ENCODE data around the gene SLC2A9.

SLC2A9 gene

DNA sequence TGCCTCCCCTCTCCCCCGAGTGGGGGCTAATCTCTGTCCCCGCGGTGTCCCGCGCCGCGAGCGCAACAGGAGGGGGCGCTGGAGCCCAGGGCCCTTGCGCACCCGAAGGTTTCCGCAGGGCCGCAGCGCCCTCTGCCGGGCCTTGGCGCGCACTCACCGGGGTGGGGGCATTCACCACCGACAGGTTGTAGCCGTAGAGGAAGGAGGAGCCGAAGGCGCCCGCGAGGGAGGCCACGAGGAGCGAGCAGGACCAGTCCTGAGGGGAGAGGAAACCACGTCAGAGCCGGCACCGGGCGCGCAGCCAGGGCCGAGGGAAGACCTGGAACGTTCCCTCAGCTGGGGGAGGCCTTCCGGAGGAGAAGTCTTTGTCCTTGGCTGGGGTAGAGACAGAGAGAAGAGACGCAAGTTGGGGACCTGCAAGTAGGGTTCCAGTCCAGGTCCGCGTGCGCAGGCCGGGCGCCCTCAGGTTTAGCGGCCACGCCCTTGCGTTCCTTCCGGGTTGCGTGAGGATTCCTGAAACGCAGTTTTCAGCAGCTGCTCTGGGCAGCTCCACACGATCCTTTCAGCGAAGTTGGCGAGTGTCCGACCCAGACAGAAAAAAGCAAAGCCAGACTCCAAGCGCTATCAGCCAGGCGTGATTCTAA is 2.4 kb downstream of the SLC2A9 start:
- Histone ChIP-seq H3K9ac (ENCODE audit: low read length) (peak overlapping the region; percentile 43), H3F3A (ENCODE audit: insufficient read depth) (no peaks in the 10 kb centered on the region), H3K27me3 (ENCODE audit: low read length) (no peaks in the 10 kb centered on the region), H2AFZ (ENCODE audit: low read depth, low read length, severe bottlenecking) (peak overlapping the region; percentile 86), H4K20me1 (ENCODE audit: low read depth, low read length) (no peaks in the 10 kb centered on the region), H3K4me2 (ENCODE audit: low read depth, low read length, poor library complexity, severe bottlenecking) (peak overlapping the region; percentile 41), H3K9me3 (ENCODE audit: insufficient read depth, low read length) (no peaks in the 10 kb centered on the region), H3K36me3 (ENCODE audit: low read length) (no peaks in the 10 kb centered on the region), H3K4me3 (ENCODE audit: insufficient read depth, low read length, poor library complexity, severe bottlenecking) (no peak overlapping the region), H3K9me2 (replicated peaks; ENCODE audit: insufficient read depth, low read length) (no peaks in the 10 kb centered on the region), H3K27ac (ENCODE audit: low read depth, low read length) (no peak overlapping the region), H3K79me2 (ENCODE audit: insufficient read depth, low read length) (no peaks in the 10 kb centered on the region)
- TF ChIP-seq EZH2phosphoT487 (conservative IDR thresholded peaks at IDR 0.05; ENCODE audit: low read length), result no peak
- TF ChIP-seq, protein P1, sequence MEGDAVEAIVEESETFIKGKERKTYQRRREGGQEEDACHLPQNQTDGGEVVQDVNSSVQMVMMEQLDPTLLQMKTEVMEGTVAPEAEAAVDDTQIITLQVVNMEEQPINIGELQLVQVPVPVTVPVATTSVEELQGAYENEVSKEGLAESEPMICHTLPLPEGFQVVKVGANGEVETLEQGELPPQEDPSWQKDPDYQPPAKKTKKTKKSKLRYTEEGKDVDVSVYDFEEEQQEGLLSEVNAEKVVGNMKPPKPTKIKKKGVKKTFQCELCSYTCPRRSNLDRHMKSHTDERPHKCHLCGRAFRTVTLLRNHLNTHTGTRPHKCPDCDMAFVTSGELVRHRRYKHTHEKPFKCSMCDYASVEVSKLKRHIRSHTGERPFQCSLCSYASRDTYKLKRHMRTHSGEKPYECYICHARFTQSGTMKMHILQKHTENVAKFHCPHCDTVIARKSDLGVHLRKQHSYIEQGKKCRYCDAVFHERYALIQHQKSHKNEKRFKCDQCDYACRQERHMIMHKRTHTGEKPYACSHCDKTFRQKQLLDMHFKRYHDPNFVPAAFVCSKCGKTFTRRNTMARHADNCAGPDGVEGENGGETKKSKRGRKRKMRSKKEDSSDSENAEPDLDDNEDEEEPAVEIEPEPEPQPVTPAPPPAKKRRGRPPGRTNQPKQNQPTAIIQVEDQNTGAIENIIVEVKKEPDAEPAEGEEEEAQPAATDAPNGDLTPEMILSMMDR (IDR thresholded peaks at IDR 0.05; ENCODE audit: insufficient read depth, low read length, poor library complexity, severe bottlenecking), result peak; percentile 94

GRCh38 chr4:10017037-10017893 is 4.0 kb downstream of the SLC2A9 start:
- H4K20me1 ChIP-seq (ENCODE audit: low read depth, low read length), result no peaks in the 10 kb centered on the region
- no peak overlapping the region for H3K9ac ChIP-seq (ENCODE audit: low read length)
- no peak overlapping the region for H3K4me3 ChIP-seq (ENCODE audit: insufficient read depth, low read length, poor library complexity, severe bottlenecking)
- no peaks in the 10 kb centered on the region for H3K9me3 ChIP-seq (ENCODE audit: insufficient read depth, low read length)
- TF ChIP-seq EZH2phosphoT487 (conservative IDR thresholded peaks at IDR 0.05; ENCODE audit: low read length), result no peak
- TF ChIP-seq, protein P1 (IDR thresholded peaks at IDR 0.05; ENCODE audit: insufficient read depth, low read length, poor library complexity, severe bottlenecking), result no peak
- no peaks in the 10 kb centered on the region for H3K79me2 ChIP-seq (ENCODE audit: insufficient read depth, low read length)
- H3K27me3 ChIP-seq (ENCODE audit: low read length), result no peaks in the 10 kb centered on the region
- no peak overlapping the region for H2AFZ ChIP-seq (ENCODE audit: low read depth, low read length, severe bottlenecking)
- no peak overlapping the region for H3K4me2 ChIP-seq (ENCODE audit: low read depth, low read length, poor library complexity, severe bottlenecking)
- H3K9me2 ChIP-seq (replicated peaks; ENCODE audit: insufficient read depth, low read length), result no peaks in the 10 kb centered on the region
- no peak overlapping the region for H3K27ac ChIP-seq (ENCODE audit: low read depth, low read length)
- H3K36me3 ChIP-seq (ENCODE audit: low read length), result no peaks in the 10 kb centered on the region
- H3F3A ChIP-seq (ENCODE audit: insufficient read depth), result no peaks in the 10 kb centered on the region

DNA sequence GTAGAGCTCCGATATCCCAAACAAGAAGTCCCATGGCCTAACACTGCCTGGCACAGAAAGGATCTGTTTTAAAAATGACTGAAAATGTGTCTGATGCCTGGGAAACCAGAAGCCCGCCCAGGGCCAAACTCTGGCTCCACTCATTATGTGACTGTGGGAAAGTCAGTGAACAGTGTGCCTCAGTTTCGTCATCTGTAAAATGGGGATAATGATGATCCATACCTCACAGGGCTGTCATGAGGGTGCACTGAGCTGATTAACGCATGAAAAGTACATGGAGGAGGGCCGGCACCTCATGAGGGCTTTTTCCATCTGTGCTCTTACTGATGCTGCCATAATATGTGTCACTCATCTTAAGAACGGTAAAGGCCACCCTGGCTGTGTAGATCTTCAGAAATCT is 5.1 kb downstream of the SLC2A9 start:
- H3K9me3 ChIP-seq (ENCODE audit: insufficient read depth, low read length), result no peaks in the 10 kb centered on the region
- H3K36me3 ChIP-seq (ENCODE audit: low read length), result no peaks in the 10 kb centered on the region

More for the DNA sequence above, 5.1 kb downstream of the SLC2A9 start:
- H3K27me3 ChIP-seq (ENCODE audit: low read length), result no peaks in the 10 kb centered on the region
- no peaks in the 10 kb centered on the region for H3K9me2 ChIP-seq (replicated peaks; ENCODE audit: insufficient read depth, low read length)
- no peak overlapping the region for H3K27ac ChIP-seq (ENCODE audit: low read depth, low read length)
- H2AFZ ChIP-seq (ENCODE audit: low read depth, low read length, severe bottlenecking), result no peak overlapping the region
- H3K9ac ChIP-seq (ENCODE audit: low read length), result no peak overlapping the region
- H4K20me1 ChIP-seq (ENCODE audit: low read depth, low read length), result no peaks in the 10 kb centered on the region
- H3K4me2 ChIP-seq (ENCODE audit: low read depth, low read length, poor library complexity, severe bottlenecking), result no peak overlapping the region
- H3K79me2 ChIP-seq (ENCODE audit: insufficient read depth, low read length), result no peaks in the 10 kb centered on the region
- TF ChIP-seq, protein P1 (IDR thresholded peaks at IDR 0.05; ENCODE audit: insufficient read depth, low read length, poor library complexity, severe bottlenecking), result no peak
- no peak for TF ChIP-seq EZH2phosphoT487 (conservative IDR thresholded peaks at IDR 0.05; ENCODE audit: low read length)
- no peaks in the 10 kb centered on the region for H3F3A ChIP-seq (ENCODE audit: insufficient read depth)
- H3K4me3 ChIP-seq (ENCODE audit: insufficient read depth, low read length, poor library complexity, severe bottlenecking), result no peak overlapping the region

Measured in SU-DHL-6 (cell line).